ENCODE data around the gene TMC1.
A peak's percentile ranks its signal among the peaks of the same experiment; 100 is the strongest.

TMC1 gene

DNA sequence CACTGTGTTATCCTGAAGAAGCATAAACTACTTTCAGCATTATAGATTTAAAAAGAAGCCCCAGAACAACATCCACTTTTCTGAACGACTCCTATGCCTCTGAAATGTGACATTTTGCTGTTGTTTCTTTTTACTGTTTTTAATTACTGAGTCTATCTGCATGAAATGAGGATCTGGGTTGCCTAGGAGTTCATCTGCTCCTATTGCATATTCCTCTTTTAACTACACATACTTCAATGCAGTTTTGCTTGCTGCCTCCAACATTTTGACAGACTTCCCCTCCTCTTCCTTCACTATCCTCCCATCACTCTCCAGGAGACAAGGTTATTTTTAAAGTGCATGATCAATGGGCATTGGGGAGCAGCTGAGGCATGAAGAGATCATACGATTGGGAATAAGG lies 164.5 kb downstream of the TMC1 start:
- no peak for DNase-seq

DNA sequence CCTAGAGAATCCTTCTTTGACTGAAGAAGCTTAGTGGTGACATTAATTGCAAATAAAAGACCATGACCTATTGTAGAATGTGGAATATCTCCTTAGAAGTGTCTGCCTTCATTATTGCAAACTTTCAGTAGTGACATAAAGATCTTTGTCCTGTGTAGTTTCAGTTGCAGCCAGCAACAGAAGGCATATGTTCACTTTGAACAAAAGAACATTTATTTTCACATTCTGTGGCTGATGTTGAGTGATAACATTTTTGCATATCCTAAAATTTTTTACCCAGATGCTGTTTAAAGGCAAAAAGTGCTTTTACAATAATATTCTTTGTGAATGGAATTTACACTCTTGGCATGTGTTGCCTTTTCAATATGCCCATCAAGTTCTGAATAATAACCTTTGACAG lies 165.9 kb downstream of the TMC1 start:
- no peak for DNase-seq

DNA sequence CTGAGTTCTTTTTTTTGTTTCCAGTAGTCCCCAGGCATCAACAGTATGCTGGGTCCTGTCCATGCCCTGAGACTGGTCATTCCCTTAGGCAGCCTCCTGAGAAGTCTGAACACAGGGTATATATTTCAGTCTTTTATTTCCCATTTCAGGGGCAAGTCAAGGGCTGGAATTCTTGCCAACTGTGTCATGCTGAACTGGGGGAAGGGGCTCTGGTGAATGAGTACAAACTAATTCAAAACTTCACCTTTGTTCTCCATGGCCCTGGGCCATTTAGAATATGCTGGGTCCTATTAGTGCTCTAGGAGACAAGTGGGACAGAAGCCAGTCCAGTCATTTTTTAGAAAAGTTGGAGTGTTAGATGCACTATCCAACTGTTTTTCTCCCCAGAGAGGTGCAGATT lies 170.3 kb downstream of the TMC1 start:
- no peak for DNase-seq

DNA sequence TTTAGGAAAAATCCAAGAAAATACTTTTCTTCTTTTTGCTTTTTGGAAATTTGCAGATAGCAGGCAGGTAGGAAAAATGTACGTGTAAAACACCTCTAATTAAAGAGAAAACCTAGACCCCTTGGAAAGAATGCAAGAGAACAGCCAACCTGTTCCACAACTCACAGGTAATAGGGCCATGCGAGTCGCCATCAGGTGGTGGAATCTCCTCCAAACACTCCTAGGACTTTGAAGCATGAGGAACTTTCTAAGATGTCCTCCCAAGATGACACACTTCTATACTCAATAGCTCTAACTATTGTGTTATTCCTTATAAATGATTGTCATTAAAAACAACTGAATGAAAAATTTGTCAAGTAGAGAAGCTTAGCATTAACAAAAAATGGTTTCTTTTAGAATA lies 174.0 kb downstream of the TMC1 start:
- DNase-seq: no peak

DNA sequence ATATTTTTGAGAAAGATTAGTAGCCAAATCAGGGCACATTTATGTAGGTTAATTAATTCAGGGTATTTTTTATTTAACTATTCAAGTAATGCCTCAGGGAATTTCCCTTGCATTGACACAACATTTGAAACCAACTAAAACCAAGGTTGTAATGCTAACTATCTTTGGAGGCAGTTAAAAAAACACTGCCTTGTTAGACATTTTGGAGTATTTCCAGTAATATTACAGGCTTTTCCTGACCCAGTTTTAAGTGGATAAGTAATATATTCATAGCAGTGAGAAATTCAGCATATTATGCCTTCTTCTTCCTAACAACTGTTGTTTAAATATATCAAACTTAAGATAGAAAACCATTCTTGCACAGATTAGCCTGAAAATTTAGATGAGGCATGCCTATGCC lies 175.1 kb downstream of the TMC1 start:
- no peak for DNase-seq

DNA sequence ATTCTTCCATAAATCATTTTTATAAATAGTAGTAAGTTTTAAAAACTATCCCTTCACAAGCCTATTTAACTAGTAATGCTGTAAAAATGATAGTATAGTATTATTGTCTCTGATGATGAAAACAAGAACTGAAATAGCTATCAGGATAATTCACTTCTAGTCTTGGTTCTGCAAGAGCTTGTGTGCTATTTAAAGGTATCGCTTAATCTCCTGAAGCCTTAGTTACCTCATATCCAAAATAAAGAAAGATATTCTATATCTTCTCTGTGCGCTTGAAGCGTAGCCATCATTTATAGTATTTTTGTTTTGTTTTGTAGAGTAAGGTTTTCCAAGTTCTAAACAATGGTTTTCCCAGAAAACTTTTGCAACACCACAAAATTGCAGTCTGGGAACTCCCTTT lies 180.1 kb downstream of the TMC1 start:
- DNase-seq: no peak

DNA sequence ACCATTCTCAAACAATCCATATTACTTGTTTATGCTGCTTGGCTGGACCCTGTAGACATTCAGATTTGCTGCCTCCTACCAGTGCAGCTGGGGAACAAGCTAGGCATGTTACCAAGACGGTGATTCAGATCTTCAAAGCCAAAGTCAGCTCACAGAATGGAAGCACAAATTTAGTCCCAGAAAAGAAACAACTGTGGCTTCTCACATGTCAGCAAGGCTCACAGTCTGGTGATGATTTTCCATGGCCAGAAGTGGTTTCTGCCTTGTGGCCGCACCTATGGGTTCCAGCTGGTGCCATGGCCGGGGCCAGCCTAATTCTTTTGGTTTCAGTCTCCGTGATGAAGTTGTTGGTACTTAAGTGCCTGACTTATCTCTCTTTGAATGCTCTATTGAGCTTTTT lies 182.2 kb downstream of the TMC1 start:
- DNase-seq: no peak

DNA sequence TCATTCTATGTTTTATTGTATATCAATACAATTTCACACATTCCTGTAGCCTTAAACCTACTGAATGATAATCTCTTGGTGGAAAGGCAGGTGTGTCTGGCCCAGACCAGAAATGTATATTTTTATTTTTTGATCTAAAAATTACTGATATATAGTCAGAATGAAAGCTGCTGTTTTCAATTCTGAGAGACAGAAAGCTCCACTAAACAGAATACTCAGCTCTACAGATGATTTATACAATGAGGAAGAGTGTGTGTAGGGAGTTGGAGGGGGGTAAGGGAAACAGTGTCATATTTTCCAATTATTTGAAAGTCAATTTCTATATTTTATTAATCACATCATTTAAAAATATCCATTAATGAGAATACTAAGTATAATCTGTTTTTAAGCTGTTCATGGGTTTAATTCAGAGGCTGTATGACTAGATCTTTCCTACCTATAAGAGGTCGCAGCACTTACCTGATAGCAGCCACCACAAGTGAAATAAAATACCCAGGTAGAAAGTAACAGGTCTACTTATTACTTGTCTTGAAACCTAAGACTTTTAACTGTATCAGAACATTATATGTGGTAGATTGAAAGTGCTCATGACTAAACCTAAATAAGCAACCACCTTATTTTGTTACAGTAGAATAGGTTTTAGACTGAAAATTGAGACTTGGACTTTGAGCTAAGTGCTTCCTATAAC lies 183.4 kb downstream of the TMC1 start:
- no peak for DNase-seq

DNA sequence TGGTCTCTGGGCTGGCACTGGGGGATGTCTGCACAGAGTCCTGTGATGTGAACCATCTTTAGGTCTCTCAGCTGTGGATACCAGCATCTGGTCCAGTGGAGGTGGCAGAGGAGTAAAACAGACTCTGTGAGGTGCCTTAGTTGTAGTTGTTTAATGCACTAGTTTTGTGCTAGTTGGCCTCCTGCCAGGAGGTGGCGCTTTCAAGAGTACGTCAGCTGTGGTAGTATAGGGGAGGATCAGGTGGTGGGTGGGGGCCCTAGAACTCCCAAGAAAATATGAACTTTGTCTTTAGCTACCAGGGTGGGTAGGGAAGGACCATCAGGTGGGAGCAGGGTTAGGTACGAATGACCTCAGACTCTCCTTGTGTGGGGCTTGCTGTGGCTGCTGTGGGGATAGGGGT lies 197.1 kb downstream of the TMC1 start:
- no peak for DNase-seq

DNA sequence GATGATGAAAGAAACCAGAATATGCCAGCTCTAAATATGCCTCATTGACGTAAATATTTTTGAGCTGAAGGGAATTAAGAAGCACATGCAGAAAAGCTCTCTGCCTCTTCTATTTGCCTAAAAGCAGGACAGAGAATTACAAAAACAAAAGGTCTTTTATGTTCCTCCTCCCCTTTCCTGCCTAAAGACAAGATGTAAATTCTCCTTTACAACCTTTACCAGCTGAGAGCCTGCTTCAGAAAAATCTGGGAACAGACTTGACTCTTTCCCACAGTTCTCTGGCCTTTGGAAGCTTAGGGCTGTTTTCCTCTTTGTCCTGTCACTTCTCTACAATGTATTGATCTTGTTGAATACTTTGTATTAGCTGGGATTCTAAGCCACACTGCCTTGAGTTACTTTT lies 199.7 kb downstream of the TMC1 start:
- DNase-seq: peak; percentile 82

DNA sequence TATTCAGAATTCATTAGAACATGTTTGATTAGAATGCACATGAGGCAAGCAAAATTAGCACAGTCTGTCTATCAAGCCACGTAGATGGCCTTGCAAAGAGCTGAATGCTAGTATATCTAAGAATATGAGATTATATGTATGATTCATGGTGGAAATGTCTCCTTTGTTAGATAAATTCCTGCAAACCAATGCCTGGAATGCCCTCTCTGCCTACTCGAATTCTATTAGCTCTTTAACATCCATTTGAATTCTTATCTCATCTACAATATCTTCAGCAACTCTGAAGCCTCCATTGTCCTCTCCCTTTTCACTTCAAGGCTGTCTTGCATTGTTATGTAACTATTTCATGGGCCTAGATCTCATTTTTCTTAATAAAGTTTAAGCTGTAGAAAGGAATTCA lies 205.5 kb downstream of the TMC1 start:
- no peak for DNase-seq

DNA sequence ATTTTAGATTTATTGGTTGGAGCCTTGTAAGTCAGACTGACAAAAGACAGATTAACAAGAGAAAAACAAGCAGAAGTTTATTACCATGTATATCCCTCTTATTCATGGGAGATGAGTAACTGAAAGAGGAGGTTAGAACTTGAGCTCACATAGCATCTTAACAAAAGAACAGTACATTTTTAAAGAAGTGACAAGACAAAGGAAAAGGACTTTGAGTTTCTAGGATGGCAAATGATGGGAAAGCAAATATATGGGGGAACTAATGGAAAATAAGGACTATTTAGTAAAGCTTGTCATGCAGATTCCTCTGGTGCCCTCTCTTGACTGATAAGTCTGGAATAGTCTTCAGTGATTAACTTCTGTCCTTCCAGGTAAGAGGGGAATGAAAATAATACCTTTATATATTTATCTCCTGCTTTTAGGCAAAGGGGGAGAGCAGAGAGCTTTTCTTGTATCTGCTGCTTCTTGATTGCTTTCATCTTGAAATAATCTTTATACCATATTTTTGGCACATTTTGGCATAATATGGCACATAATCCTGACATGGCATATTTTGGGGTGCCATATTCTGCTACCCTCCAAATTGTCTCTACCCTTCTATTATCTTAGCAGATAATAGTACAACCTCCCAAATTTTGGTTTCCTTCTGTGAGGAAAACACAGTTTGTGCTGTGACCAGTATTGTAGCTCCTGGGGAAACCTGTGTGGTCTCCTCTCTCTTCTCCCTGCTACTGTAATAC lies 206.8 kb downstream of the TMC1 start:
- DNase-seq: no peak

DNA sequence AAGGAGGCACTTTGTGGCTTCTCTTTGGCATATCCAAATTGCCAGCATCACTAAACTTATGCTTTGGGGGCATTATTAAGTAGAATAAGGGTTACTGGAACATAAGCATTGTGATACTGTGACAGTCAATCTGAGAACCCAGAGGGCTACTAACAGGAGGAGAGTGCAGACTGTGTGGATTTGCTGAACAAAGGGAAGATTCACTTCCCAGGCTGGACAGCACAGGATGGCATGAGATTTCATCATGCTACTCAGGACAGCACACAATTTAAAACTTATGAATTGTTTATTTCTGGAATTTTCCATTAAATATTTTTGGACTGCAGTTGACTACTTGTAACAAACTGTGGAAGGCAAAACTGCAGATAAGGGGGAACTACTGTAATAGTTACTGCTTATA lies 212.5 kb downstream of the TMC1 start:
- DNase-seq: no peak

DNA sequence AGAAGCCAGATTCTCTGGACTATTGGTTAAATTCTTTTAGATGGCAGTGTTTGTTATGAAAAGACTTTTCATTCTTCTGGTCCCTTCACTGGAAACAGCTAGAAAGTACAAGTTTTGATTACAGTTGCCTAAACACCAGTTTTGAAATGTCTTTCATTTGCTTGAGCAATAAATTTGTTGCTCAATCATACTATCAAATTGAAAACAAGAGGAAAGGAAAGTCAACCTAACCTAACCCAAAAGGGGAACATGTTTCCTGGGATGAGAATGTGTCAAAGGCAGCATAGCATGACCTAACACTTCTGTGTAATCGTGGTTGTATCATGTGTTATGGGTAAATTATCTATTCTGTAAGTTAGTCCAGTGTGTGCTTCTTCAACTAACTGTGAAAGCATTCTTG lies 213.2 kb downstream of the TMC1 start:
- DNase-seq: no peak

DNA sequence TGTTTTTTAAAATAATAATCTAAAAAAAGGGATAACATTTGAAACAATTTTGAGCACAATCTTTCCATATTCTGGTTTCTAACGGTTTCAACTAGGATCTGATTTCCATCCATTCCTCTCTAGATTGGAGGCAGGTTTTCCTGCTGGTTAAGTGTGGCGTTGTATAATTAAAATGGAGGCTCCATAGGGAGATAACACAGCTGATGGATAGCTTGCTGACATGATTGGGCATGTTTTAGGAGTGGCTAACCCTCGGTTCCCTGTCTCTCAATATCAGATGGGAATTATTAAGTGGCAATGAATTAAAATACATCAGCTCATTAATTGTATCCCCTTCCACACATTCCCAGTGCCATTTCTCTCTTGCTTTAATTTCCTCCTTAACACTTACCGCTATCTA lies 222.4 kb downstream of the TMC1 start:
- DNase-seq: no peak

DNA sequence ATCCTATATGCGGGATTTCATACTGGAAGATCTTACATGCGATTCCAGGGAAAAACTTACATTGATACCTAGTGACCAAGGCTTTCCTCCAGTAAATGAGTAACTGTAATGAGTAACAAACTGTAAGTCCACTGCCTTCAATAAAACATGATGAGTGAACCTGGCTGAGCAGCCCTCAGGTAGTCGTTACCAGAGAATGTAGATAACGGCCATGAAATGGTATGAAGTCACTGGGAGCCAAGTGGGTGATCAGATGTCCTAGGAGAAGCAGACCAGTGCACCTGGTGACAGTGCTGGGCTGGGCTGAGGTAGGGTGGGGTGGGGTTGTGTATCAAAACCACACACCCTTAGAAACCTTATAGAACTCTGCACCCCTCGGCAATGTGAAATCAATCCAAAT lies 227.9 kb downstream of the TMC1 start:
- DNase-seq: no peak

DNA sequence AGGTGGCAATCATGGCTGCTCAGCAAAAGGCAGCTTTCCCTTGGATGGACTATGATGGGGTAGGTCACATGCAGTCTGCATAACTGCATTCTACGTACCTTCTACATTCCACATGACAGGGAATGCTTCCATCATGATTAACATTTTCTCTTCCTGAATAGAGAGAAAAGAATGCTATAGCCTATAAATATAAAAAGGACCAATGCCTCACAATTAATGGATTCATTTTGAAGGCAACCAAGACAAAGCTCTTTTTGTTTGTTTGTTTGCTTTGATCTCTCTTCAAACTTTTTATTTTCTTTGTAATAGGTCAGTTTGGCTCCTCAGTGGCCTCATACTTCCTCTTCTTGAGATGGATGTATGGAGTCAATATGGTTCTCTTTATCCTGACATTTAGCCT lies 230.1 kb downstream of the TMC1 start:
- DNase-seq: no peak

DNA sequence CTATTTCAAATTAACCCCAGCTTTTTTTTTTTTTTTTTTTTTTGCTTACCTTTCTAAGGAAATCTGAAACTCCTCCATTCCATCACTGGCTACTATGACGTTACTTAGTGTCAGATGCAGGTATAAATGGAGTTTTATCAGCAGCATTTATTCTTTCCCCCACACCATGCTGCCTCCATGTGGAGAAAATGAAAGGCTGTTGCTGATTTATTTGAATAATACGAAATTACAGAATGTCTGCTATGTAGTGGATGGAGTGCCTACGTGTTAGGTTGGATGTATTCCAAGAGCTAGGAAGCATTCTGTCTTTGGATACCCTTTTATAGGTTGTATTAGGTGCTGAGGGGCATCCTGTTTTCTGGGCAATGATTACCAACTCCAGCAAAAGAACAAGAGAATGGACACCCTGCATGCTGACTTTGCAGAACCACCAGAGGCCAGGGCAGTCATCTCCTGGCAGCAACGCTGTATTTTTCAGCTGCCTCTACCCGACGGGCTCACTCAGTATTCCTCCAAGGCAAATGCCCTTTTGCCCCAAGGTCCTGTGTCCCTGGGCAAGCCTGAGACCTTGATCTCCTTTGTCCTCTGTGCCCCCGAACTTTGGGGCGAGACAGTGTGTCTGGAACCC lies 232.0 kb downstream of the TMC1 start:
- DNase-seq: peak in 1 of 2 experiments; percentile 41

DNA sequence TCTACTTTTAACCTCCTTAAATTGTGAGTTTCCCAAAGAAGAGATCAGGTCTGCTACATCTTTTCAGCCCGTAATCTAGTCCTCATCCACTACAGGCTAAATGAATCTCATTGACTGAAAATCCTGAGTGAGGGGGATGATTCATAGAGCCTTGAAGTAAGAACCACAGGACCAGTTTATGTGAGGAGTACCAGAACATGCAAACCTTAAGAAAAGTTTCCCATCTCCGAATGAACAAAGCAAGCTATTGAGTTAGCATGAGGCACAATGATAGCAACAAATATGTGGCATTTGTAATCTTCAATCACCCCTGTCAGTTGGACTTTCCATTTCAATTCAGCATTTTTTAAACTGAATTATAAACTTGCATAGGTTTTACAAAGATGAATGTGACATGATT lies 234.4 kb downstream of the TMC1 start:
- DNase-seq: no peak

DNA sequence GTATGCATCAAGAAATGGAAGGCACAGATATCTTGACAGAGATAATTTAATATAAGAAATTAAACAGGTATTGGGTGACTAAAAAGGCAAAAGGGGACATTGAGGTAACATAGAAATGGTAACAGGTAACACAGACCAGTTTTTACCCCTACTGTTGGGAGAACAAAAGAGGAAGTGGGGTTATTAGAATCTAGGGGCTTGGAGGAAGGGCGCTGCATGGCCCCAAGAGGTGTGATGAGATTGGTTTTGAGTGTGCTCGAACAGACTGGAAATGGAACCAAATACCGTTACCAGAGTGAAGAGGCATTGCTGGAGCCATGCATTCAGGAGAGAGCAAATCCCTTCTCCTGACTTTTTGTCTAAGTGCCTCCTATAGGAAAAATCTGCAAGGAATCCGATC lies 237.5 kb downstream of the TMC1 start:
- DNase-seq: no peak

DNA sequence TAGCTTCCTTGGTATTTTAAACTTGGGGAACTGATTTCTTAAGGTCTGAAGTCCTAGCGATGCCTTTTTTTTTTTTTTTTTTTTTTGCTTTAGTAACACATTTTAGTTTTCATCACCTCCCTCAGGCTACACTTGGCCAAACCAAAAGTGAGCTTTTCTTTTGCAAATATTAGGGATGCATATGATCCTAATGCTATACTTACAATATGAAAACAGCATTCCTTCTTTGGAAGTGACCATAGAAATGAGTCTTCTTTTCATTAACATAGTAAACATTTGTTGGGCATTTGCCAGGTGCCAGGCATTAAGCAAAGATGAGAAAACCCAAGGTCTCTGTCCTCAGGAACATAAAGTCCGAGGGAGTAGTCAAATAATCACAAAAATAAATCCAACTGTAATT lies 241.6 kb downstream of the TMC1 start:
- DNase-seq: no peak

DNA sequence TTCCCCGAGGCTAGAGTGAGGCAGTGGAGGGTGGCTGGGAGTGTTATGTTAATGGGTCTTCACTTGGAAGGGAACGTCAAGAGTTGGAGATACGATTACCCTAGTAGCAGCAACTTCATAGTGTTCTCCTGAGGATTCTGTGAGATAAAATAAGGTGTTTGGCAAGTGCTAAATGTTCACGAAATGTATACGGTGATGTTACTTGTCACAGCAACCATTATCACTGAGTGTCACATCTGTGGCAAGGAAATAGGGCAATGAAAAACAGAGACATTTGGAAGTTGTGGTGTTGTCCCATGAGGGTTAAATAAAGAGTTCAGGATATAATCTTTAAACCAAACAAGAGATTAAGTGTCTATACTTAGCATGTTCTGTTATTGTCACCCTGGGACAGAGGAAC lies 248.1 kb downstream of the TMC1 start:
- DNase-seq: no peak

DNA sequence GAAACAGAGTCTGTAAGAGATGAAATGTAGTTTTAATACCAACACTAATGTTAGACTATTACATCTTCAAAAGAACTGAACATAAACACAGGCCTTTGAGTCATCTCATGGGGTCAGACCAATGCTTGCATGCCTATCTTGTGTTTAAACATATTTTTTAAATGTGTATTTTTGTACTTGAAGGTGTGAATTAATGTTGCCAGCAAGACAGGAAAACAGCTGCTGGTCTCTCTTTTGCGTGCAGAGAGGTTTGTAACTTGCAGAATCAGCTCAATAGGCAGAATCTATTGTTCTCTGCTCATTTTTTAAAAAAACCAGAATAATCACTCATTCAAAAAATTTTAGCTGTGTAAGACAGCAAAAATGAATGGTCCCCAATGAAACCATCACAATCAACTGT lies 251.3 kb downstream of the TMC1 start:
- DNase-seq: no peak

DNA sequence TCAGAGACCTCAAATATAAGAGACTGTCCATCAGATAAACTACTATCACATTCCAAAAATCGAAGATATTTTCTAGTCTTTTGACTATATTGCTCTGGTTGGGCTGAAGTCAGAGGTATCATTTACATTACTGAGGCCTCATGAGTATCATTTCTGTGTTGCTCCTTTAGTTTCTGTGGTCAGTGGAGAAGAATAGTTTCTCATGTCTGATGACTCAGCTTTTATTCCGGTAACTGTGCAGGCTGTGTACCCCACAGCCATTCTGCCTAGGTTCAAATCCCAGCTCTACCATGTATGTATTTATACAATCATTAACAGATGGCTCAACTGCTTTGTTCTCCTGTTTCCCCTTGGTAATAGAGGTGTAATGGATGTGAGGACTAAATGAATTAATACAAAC lies 252.2 kb downstream of the TMC1 start:
- DNase-seq: no peak

DNA sequence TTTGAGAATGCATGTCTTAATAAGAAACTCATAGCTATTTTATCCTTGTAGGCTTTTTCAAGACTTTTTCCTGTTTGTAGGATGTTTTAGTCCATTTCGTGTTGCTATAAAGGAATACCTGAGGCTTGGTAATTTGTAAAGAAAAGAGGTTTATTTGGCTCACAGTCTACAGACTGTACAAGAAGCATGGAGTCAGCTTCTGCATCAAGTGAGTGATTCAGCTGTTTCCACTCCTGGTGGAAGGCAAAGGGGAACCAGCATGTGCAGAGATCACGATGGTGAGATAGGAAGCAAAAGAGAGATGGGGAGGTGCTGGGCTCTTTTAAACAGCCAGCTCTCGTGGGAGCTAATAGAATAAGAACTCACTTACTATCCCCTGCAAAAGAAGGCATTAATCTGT lies 254.2 kb downstream of the TMC1 start:
- DNase-seq: no peak

Measured in NCI-H526 (cell line).